GM13976 (cell line): ENCODE data around the gene KCNIP2.

Source experiments
- DNase-seq: peaks from one replicate; pipeline ENCODE4 v3.0.0; 2012; ENCODE audit warnings: low spot score
- CTCF ChIP-seq: IDR thresholded peaks from 2 replicates; pipeline ENCODE4 v1.5.1; 2012; ENCODE audit warnings: borderline replicate concordance, mild to moderate bottlenecking; ENCODE audit not compliant: insufficient read depth; ENCODE audit errors: extremely low read depth, missing control alignments, control extremely low read depth
- in situ Hi-C: fragments of 300-500 bp; cut with MboI; formaldehyde crosslinking; loops from one replicate; pipeline ENCODE4 v1.12.0; 2022; ENCODE audit warnings: low sequenced_read_pairs, mixed read lengths, inconsistent platforms; ENCODE audit not compliant: unreplicated experiment

The KCNIP2 gene

DNA sequence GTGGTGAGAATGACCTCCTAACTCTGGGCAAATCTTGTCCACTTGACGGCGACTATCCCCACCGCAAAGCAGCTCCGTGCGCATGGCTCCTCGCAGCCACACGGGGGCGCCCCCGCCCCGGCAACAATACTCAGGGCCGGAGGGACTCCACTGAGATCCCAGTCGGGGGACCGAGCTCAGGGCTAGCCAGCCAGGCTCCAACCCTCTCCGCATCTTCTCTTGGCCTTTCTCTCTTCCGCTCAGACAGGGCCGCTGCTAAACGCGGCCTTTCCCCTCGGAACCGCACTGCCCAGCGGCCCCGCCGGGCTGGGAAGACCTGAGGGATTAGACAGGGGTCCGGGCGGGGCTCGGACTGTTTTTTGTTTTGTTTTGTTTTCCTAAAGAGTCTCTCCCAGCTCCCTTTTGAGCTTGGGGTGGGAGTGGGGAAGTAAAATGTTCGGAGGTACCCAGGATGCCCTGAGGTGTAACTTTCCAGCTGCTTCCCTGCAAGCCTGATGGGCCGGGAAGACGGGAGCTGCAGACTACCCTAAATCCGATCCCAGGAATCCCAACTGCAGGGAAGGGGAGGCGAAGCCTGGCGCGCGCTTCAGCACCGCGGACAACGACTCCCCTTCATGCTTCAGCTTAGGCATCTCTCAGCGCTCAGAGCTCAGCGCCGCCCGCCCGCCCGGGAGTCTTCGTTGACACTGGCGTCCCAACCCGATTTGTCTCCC is 2.7 kb downstream of the KCNIP2 start:
- in situ Hi-C loops = no loop called here
- TF ChIP-seq CTCF = peak; percentile 98
- DNase-seq = peak; percentile 92

DNA sequence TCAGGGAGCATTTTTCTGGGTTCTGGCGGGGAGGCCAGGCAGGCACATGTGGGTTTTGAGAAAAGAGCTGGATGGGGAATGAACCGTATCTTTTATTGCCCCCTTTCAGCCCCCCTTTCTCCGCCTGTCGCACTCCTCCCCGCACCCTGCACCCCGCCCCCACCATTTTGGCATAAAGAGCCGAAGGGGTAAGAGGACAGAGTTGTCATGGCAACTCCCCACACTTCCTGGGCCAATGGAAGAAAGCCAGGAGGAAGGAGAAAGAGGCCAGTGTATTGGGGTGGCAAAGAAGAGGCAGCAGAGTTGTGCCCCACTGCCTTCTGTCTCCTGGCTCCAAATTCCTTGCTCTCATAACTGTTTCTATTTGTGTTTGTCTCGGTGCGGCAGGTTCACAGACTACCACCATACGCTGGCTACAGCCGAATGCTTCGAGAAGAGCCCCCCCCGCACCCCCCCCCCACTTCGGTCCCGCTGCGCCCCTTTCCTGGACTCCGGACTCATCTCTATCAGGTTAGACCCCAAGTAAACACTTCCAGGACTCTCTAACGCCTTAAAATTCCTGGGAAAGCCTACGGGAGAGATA is 3.4 kb downstream of the KCNIP2 start:
- no peak for TF ChIP-seq CTCF
- in situ Hi-C loops = no loop called here
- DNase-seq = peak; percentile 46

DNA sequence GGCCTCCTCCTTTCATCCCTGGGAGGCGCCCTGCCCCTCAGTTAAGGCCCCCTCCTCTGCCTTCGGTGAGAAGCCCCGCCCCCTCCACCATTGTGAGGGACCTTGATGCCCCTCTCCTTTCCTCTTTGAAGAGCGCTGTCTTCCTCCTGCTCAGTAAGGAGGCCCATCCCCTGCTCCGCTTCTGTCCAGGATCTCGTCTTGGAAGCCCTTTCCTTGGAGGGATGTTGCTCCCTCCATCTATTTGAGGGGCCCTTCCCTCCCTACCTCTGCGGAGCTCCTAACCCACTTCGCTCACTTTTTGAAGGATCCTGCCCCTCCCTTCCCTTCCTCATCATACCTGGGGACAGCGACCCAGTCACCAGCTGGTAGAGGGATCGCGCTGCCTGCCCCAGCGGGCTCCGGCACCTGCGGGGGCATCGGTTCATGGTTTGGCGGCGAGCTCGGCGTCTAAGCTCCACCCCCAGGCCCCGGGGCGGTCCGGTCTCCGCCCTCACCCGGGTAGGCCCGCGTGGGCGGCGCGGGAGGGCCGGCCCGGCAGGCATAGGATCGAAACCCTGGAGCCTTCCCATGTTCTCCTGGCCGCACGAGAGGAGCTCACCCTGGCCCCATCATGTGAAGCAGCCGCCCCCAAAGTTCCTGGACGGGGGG is 4.1 kb downstream of the KCNIP2 start:
- in situ Hi-C loops = loop anchor here (5.0 kb wide), 1 partner anchor 168 kb away; no protein-coding TSS in a partner anchor
- no peak for TF ChIP-seq CTCF
- DNase-seq = peak; percentile 87

DNA sequence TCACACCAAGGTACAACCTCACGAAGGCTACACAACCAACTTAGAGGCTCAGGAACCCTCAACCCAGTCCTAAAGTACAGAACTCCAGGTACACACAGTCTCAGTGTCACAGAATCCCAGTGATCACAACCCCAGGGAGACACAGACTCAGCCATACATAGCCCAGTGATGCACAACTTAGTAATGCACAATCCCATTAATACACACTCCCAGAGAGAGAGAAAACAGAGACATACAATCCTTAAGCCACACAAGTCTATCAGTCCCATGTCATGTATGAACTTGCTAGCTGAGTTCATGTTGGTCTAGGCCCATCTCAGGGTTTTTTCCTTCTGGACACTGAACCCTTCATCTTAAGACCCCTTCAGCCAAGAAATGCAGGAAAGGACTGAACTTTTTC is 4.6 kb downstream of the KCNIP2 start:
- no peak for TF ChIP-seq CTCF
- DNase-seq = no peak
- in situ Hi-C loops = loop anchor here (5.0 kb wide), 1 partner anchor 168 kb away; no protein-coding TSS in a partner anchor

GRCh38 chr10:101838416-101838970 is 5.1 kb downstream of the KCNIP2 start:
- in situ Hi-C loops = loop anchor here (5.0 kb wide), 1 partner anchor 169 kb away; no protein-coding TSS in a partner anchor
- DNase-seq = no peak
- no peak for TF ChIP-seq CTCF

DNA sequence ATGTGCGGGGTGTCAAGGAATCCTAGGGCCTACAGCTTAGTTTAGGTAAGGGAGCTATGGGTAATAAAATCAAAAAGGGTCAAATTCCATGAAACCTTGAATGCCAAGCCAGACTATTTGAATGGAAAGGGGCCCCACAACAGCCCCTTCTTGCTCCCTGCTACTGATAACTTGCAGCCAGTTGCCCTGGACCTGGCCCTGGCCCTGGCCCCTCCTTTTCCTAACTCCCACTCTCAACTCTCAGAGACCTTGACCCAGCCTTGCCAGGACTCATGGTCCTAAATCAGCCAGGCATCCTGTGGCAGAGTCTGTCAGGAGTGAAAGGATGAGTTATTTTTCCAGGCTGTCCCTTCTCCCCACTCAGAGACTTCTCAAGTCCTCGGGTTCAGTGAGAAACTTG is 5.9 kb downstream of the KCNIP2 start:
- DNase-seq = no peak
- in situ Hi-C loops = loop anchor here (5.0 kb wide), 1 partner anchor 170 kb away; no protein-coding TSS in a partner anchor

More for the DNA sequence above, 5.9 kb downstream of the KCNIP2 start:
- TF ChIP-seq CTCF = no peak
